Activated T-cell treated with anti-CD3 and anti-CD28 coated beads, Interleukin-2, amount 50 U/mL, for 72 hours (primary cell): ENCODE results near the gene ZMYND11. TPM values are rescaled to one million over a fixed set of nuclear protein-coding genes. Genes with fewer than 3 reads are reported as not detected.

ENCODE experiments used
- ATAC-seq, 2 donors: fragments of 150-1000 bp; cut with Tn5 transposase; replicated peaks in 1 of 2; 2 replicates each; pipeline ENCODE4 v1.10.0; 2021; ENCODE audit warnings: moderate library complexity in 2 of 2, mild to moderate bottlenecking in 1 of 2
- DNase-seq, 2 donors: peaks; one replicate each; pipeline ENCODE4 v3.0.0; 2021 to 2022; ENCODE audit warnings: mixed read lengths in 1 of 2
- H3K27ac Mint-ChIP-seq: one replicate; pipeline ENCODE4 v1.8.0; 2022; ENCODE audit warnings: mild to moderate bottlenecking, moderate library complexity, mixed read lengths
- H3K27me3 Mint-ChIP-seq: one replicate; pipeline ENCODE4 v1.8.0; 2022; ENCODE audit warnings: low read depth, mixed read lengths
- H3K36me3 Mint-ChIP-seq, 2 donors: one replicate each; pipeline ENCODE4 v1.8.0; 2022; ENCODE audit warnings: mixed read lengths in 2 of 2, mild to moderate bottlenecking in 1 of 2; ENCODE audit not compliant: insufficient read depth in 2 of 2
- H3K4me1 Mint-ChIP-seq: one replicate; pipeline ENCODE4 v1.8.0; 2022; ENCODE audit warnings: low read depth, mixed read lengths
- H3K4me3 Mint-ChIP-seq, 2 donors: one replicate each; pipeline ENCODE4 v1.8.0; 2022; ENCODE audit warnings: mild to moderate bottlenecking in 2 of 2, mixed read lengths in 2 of 2, moderate library complexity in 2 of 2
- H3K9me3 Mint-ChIP-seq, 2 donors: one replicate each; pipeline ENCODE4 v1.8.0; 2022; ENCODE audit warnings: mixed read lengths in 2 of 2
- total RNA-seq, 2 donors: library from RNA; stranded (reverse); gene quantifications; one replicate each; pipeline ENCODE4 v1.2.3, GENCODE V29; 2022

ZMYND11 gene
- total RNA-seq, 2 donors from 2014 or later = 24.6 to 30.1 TPM

DNA sequence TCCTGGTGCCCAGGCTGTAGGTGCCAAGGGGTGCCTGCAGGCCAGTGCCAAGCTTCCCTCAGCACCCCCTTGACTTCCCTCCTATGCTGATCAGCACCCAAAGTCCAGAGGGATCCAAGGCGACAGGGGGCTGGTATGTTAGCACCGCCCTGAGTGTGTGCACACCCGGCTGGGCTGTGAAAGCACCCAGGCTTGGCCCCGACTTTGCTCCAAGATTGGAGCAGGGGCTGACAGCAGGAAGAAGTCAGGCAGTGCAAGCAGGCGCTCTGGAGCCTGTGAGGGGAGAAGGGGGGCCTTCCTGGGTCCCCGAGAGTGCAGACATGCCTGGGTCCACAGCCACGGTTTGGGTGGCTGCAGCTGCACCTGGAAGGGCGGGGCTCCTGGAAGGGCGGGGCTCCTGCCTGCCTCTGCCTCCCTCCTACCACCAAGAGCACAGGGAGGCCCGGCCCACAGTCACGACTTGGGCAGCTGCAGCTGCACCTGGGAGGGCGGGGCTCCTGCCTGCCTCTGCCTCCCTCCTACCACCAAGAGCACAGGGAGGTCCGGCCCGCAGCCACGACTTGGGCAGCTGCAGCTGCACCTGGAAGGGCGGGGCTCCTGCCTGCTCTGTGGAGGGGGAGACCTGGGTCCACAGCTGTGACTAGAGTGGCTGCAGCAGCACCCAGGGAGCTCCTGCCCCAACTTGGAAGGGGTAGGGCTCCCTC, 30.2 kb upstream of the ZMYND11 start:
- no peak overlapping the region for H3K4me3 Mint-ChIP-seq
- H3K27me3 Mint-ChIP-seq = no peaks in the 10 kb centered on the region
- H3K36me3 Mint-ChIP-seq = no peaks in the 10 kb centered on the region
- DNase-seq = no peak
- H3K9me3 Mint-ChIP-seq = no peaks in the 10 kb centered on the region
- H3K4me1 Mint-ChIP-seq = peaks cover 5% of the 10 kb centered on the region
- ATAC-seq = no peak
- H3K27ac Mint-ChIP-seq = no peak overlapping the region

DNA sequence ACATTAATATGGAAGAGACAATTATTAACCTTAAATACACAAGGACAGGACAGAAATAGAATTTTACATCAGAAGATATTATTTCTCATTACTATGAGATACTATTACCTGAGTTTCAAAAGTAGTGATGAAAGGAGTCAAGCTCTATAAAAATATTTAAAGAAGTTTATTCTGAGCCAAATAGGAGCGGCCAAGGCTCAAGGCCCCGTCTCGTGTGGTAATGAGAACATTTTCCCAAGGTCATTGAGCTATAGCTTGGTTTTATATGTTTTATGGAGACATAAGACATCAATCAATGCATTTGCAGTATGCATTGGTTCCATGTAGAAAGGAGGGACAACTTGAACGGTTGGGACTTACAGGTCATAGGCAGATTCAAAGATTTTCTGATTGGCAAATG, 29.4 kb upstream of the ZMYND11 start:
- Mint-ChIP-seq H3K27ac (no peak overlapping the region), H3K9me3 (no peaks in the 10 kb centered on the region), H3K4me3 (no peak overlapping the region), H3K4me1 (peaks cover 5% of the 10 kb centered on the region), H3K27me3 (no peaks in the 10 kb centered on the region), H3K36me3 (no peaks in the 10 kb centered on the region)
- DNase-seq = no peak
- no peak for ATAC-seq

DNA sequence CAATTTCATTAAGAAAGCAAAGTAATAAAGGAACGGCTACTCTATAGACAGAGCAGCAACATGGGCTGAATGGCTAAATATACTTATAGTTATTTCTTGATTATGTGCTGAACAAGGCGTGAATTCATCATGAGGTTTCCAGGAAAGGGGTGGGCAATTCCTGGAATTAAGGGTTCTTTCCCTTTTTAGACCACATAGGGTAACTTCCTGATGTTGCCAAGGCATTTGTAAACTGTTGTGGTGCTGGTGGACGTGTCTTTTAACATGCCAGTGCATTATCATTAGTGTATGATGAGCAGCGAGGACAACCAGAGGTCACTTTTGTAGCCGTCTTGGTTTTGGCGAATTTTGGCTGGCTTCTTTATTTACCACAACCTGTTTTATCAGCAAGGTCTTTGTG, 28.5 kb upstream of the ZMYND11 start:
- Mint-ChIP-seq H3K4me3 (no peak overlapping the region), H3K27me3 (no peaks in the 10 kb centered on the region), H3K4me1 (peaks cover 5% of the 10 kb centered on the region), H3K9me3 (no peaks in the 10 kb centered on the region), H3K27ac (no peak overlapping the region), H3K36me3 (no peaks in the 10 kb centered on the region)
- ATAC-seq (peak in 1 of 2 donors; percentile 60), DNase-seq (peak in 1 of 2 donors; percentile 30)

DNA sequence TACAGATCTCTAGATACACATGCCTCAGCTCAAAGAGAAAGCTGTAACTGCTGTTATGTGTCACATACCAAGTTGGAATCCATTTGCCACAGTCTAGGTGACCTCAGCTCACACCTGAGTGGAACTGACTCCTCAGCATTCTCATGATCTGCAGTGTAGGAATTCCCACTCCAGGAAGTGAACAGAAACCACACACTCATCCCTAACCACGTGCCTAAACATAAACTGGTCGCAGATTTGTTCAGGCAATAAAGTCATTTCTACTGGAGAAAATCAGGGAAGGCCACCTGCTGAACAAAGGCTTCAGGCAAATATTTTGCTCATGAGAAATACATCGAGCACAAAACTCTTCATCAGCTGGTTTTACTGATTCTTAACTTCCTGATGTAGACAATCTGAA, 23.0 kb upstream of the ZMYND11 start:
- no peaks in the 10 kb centered on the region for H3K4me1 Mint-ChIP-seq
- peaks cover 0 to 4% of the 10 kb centered on the region in 2 donors for H3K9me3 Mint-ChIP-seq
- no peak overlapping the region for H3K27ac Mint-ChIP-seq
- peaks cover 7% of the 10 kb centered on the region for H3K27me3 Mint-ChIP-seq
- no peak overlapping the region for H3K4me3 Mint-ChIP-seq
- DNase-seq (no peak), ATAC-seq (no peak)
- H3K36me3 Mint-ChIP-seq = no peaks in the 10 kb centered on the region

DNA sequence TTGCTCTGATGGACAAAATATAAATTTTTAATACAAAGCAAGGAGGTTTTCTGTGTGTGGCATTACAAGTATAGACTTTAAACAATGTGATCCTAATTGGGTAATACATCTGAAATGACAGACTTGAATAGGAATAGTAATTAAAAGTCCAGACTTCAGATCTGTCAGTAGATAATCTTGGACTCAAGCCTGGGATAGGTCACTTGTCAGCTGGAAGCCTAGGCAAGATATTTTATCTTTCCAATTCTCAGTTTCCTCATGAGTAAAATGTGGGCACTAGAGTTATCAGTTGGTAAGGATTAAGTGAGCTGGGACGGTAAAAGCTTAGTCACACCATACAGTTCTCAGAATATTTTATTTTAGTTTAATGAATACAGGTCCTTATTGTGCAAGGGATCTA, 10.4 kb upstream of the ZMYND11 start:
- peaks cover 8 to 9% of the 10 kb centered on the region in 2 donors for H3K9me3 Mint-ChIP-seq
- peaks cover 31% of the 10 kb centered on the region for H3K27me3 Mint-ChIP-seq
- H3K4me1 Mint-ChIP-seq = peaks cover 16% of the 10 kb centered on the region
- ATAC-seq (no peak), DNase-seq (no peak)
- peaks cover 4 to 12% of the 10 kb centered on the region in 2 donors for H3K36me3 Mint-ChIP-seq
- H3K27ac Mint-ChIP-seq = no peak overlapping the region
- H3K4me3 Mint-ChIP-seq = no peak overlapping the region

DNA sequence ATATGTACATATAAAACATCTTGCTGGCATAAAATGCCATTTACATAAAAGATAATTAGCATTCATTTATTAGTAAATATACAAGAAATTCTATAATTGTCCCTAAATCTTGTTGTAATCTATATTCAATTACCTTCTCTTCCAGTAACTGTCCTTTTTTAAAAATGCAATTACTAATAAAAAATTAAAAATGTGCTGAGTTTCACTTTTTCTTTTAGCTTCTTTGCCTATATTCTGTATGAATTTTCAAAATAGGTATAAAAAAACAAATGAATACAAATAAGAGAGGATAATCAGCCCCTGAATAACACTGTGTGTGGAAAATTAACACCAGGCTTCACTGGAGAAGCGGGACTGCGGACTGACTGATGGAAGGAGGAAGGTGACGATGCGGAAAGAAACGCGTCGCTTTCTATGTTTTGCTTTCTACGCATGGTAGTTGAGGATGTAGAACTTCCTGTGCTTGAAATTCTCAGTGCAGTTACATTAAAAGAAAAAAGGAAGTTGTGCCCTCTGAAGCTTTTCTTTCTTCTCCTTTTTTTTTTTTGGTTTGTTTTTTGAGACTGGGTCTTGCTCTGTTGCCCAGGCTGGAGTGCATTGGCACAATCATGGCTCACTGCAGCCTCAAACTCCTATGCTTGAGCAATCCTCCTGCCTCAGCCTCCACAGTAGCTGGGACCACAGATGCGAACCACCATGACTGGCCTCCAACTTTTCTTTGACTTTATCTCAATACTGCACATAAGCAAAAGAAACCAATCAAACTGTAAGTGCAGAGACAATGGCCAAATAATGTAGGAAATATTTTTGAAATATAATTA, 7.4 kb upstream of the ZMYND11 start:
- H3K27ac Mint-ChIP-seq = peak overlapping the region; percentile 91
- peaks cover 2 to 4% of the 10 kb centered on the region in 2 donors for H3K9me3 Mint-ChIP-seq

DNA sequence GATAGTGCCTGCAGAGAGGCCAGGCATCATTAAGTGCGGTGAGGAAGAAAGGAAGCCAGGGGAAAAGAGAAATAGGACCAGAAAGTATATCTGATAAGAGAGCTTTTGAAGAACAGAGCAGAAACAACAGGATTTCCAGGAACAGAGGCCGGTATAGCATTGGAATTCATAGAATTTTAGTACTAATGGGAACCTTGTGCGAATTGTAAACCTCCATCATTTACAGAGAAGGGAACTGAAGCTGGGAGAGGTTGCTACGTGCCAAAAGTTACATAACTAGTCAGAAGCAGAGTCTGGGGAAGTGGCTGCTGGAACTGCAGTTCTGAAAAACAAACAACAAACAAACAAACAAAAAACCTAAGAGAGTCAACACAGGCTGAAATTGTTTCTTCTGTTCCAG, 5.4 kb upstream of the ZMYND11 start:
- peaks cover 0 to 1% of the 10 kb centered on the region in 2 donors for H3K9me3 Mint-ChIP-seq
- H3K27me3 Mint-ChIP-seq = no peaks in the 10 kb centered on the region
- ATAC-seq (no peak), DNase-seq (no peak)
- peaks cover 41% of the 10 kb centered on the region for H3K4me1 Mint-ChIP-seq
- H3K36me3 Mint-ChIP-seq = no peaks in the 10 kb centered on the region
- H3K27ac Mint-ChIP-seq = peak overlapping the region; percentile 24
- H3K4me3 Mint-ChIP-seq = no peak overlapping the region

More for the DNA sequence above, 7.4 kb upstream of the ZMYND11 start:
- peaks cover 1 to 3% of the 10 kb centered on the region in 2 donors for H3K36me3 Mint-ChIP-seq
- peak overlapping the region; percentile 73 to 90 for H3K4me3 Mint-ChIP-seq
- peak; percentile 67 to 73 for ATAC-seq
- peaks cover 8% of the 10 kb centered on the region for H3K27me3 Mint-ChIP-seq
- DNase-seq = peak; percentile 19 to 29
- H3K4me1 Mint-ChIP-seq = peaks cover 27% of the 10 kb centered on the region

DNA sequence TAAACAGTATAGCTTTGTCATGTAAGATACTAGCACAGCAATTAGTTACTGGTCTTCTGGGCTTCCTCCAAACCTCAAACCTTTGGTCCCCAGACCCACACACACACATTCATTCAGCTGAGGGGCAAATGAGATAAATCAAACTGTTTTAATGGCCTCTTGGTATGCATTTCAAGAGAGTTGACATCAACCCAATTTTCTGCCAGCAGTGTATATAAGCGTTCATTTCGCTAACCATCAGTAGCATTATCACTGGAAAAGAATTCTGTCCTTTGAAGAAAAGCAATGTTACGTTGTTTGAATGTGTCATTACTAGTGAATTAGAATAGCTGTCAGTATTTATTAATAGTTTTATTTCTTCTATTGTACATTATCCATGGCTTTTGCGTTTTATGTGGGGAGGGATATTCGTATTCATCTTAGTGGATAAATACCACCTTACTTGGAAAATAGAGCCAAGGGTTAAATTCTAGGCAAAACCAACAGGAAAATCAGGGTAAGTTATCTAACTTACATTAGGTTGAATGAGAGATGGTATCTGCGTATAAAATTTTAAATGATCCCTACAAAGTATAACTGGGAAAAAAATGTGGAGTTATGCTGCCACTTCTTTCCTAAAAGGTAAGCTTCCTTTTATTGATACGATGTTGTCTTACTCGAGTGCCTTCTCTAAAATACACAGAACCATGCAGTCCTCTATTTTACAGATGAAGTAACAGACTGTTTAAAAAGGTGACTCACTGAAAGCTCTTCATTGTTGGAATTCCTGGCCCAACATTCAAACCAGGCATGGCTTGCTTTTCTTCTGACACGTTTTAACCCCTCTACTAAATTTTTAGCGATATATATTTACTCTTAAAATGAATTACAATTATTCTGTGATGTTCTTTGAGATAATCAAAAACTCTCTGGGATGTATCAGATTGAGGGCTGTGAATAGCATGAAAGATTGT, 2.0 kb upstream of the ZMYND11 start:
- Mint-ChIP-seq H3K4me1 (peaks cover 46% of the 10 kb centered on the region), H3K9me3 (no peaks in the 10 kb centered on the region), H3K4me3 (peak overlapping the region; percentile 81 to 93), H3K27ac (peak overlapping the region; percentile 91), H3K27me3 (no peaks in the 10 kb centered on the region), H3K36me3 (peaks cover 0 to 1% of the 10 kb centered on the region in 2 donors)
- DNase-seq (no peak), ATAC-seq (no peak)

DNA sequence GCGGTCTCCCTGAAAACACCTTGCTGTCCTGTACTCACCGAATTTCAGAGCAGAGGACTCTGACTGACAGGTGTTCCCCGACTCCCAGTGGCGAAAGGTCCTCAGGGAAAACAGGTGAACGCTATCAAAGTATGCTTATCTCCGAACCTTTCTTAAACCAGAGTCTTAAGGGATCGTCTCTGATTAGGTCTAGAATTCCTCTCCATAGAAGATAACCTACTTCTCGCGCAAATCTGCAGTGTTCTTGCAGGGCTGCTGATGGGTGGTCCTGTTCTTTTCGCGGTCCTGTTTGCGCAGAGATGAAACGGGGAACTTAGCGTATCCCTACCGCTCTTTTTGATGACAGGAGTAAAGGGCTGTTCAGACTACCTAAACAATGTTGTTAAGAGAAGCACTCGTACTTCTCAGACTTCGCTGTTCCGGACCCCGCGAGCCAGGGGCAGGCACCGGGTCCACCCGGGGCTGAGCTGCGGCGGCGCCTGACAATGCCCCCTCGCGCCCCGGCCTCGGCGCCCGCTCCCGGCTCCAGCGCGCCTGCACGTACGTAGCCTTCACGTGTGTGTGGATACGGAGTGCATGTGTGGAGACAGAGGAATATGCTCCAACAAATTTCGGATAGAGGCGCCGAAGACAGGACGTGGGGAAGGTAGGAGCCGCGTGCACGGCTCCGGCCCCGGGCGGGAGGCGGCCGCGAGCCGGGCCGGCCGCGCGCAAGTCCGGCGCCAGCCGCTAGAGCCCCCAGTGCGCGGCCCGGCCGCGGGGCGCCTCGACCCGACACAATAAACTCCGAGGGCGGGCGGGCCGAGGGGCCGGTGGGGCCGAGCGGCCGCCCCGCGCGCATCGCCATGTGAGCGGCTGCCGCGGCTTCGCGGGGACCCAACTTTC, 766 bp upstream of the ZMYND11 start:
- Mint-ChIP-seq H3K9me3 (no peaks in the 10 kb centered on the region), H3K36me3 (peaks cover 0 to 1% of the 10 kb centered on the region in 2 donors), H3K4me1 (peaks cover 46% of the 10 kb centered on the region), H3K27ac (peak overlapping the region; percentile 91), H3K27me3 (no peaks in the 10 kb centered on the region), H3K4me3 (peak overlapping the region; percentile 81 to 93)
- ATAC-seq (peak; percentile 30 to 32), DNase-seq (peak; percentile 34 to 55)

DNA sequence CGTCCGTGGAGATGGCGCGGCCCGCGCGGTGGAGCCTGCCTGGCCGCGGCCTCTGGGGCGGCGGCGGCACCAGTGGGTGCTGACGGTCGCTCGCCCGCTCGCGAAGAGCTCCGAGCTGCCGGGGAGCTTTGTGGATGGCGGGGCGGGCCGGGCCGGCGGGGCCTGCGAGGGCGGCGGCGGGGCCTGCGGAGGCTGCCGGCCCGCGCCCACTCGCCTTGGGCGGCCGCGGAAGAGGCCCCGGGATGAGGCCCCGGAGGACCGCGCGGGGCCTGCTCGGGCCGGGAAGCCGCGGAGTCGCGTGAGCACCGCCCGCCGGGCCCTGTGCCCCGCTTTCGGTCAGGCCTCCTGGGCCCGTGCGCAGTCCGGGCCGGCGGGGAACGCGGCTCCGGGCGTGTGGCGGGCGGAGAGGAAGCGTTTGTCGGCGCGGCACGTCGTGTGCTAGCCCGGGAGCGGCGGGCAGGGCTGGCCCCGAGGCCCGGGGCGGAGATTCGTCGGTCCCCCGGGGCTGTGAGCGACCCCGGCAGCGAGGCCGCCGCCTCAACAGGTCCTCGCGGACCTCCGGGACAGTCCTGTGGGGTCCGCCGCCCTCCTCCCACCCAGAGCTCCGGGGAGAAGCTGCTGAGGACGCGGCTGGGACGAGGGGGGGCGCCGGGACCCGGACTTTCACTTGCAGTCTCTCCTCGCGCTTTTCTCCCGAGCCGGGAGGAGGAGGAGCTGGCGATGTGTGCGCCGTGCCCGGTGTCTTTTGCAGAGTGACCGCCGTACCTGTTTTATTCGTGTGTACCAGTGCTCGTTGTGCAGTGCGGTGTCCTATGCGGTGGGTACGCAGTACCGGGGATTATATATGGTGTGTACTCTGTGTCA, 578 bp downstream of the ZMYND11 start:
- DNase-seq (peak; percentile 66 to 68), ATAC-seq (peak; percentile 46 to 47)
- H3K4me3 Mint-ChIP-seq = peak overlapping the region; percentile 89 to 96
- peaks cover 48% of the 10 kb centered on the region for H3K4me1 Mint-ChIP-seq
- H3K36me3 Mint-ChIP-seq = peaks cover 0 to 1% of the 10 kb centered on the region in 2 donors
- H3K9me3 Mint-ChIP-seq = no peaks in the 10 kb centered on the region
- H3K27me3 Mint-ChIP-seq = no peaks in the 10 kb centered on the region
- peak overlapping the region; percentile 96 for H3K27ac Mint-ChIP-seq

DNA sequence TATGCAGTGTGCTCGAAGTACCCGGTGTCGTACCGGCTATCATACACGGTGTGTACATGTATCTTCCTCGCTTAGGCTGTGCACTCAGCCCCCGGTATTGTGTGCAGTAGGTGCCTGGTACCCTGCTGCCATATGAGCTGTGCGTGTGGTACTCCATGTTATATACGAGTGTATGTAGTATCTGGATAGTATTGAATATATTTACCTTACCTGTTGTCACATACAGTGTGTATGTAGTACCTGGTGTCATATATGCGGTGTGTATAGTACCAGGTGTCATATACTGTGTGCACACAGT, 1.2 kb downstream of the ZMYND11 start:
- Mint-ChIP-seq H3K4me3 (peak overlapping the region; percentile 89 to 96), H3K9me3 (no peaks in the 10 kb centered on the region), H3K36me3 (peaks cover 0 to 1% of the 10 kb centered on the region in 2 donors), H3K4me1 (peaks cover 53% of the 10 kb centered on the region), H3K27me3 (no peaks in the 10 kb centered on the region), H3K27ac (peak overlapping the region; percentile 96)
- peak; percentile 2 to 42 for ATAC-seq
- DNase-seq = no peak
